EH (cell line): ENCODE measurements around the gene MZT2B.
"Not testable (repeated sequence)": the region's sequence is repeated elsewhere in the genome, so short reads cannot be mapped to it uniquely, and the experiment has no call there.

Experiments used
- DNase-seq: peaks from one replicate; pipeline ENCODE4 v3.0.0-alpha.2; 2015; ENCODE audit warnings: low read depth

The MZT2B gene

DNA sequence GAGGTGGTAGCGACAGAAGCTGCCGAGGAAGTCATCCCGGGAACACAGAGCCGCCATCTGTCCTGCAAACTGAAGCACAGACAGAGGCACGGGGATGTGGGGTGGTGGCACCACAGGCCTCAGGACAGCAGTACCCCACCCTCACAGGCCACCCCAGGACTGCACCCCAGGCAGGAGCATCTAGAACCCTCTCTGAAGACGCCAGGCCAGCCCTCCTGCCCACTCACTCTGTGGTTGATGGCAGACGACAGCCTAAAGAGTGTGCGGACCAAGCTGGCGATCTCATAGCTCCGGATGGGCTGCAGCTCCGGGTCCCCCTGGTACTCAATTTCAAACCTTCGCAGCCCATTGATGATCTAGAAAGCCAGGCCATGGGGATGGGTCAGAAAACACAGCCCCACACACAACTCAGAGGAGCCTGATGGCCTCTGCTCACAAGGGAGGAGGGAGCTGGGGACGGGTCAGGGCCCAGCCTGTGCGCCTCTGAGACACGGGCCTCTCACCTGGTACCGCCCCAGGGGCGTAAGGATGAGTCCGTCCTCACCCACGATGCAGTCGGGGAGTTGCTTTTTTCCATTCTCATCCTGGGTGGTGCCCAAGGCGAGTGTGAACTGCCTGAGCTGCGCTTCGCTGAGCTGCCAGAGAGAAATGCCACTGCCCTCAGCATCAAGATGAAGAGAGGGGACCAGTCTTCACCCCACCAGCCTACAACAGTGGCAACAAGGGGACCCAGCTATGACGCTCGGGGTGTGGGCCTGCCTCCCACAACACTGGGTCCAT lies 29.1 kb upstream of the MZT2B start:
- no peak for DNase-seq

- not testable (repeated sequence) for DNase-seq
Observed at GRCh38 chr2:130153721-130154422, 28.2 kb upstream of the MZT2B start.

DNA sequence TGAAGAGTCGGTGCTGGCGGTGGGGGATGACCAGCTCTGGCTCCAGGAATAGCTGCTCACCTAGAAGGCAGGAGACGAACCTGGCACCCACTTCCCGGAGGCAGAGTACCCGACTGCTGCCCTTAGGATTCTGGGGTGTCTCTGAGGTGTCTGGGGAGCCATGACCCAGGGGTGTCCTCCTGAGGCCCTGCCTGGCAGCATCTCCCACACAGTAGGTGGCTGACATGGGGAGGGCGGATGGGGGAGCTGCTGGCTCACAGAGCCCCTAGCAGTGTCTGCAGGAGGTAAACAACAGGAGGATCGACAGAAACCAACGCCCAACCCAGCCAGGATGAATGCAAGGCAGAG lies 27.7 kb upstream of the MZT2B start:
- not testable (repeated sequence) for DNase-seq

- no peak for DNase-seq
Observed at GRCh38 chr2:130154773-130155765, 27.0 kb upstream of the MZT2B start.

- peak; percentile 52 for DNase-seq
Observed at GRCh38 chr2:130155956-130156623, 26.0 kb upstream of the MZT2B start.

DNA sequence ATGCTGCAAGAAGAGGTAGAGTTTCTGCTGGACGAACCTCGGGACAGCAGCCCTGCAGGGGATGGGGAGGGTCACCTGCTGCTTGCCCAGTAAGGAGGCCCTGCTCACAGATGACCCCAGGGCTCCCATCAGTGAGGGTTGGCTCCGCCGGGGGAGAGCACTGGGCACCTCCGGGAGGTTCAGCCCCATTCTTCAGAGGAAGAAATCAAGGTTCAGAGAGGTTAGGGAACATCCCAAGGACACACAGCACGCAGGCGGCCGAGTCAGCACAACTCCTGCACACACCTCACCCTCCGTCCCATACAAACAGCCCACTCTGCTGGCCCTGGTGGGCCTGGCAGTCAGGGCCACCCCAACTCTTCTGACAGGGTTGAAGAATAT lies 25.4 kb upstream of the MZT2B start:
- DNase-seq, result no peak

GRCh38 chr2:130157354-130157753 lies 24.7 kb upstream of the MZT2B start:
- DNase-seq, result not testable (repeated sequence)

DNA sequence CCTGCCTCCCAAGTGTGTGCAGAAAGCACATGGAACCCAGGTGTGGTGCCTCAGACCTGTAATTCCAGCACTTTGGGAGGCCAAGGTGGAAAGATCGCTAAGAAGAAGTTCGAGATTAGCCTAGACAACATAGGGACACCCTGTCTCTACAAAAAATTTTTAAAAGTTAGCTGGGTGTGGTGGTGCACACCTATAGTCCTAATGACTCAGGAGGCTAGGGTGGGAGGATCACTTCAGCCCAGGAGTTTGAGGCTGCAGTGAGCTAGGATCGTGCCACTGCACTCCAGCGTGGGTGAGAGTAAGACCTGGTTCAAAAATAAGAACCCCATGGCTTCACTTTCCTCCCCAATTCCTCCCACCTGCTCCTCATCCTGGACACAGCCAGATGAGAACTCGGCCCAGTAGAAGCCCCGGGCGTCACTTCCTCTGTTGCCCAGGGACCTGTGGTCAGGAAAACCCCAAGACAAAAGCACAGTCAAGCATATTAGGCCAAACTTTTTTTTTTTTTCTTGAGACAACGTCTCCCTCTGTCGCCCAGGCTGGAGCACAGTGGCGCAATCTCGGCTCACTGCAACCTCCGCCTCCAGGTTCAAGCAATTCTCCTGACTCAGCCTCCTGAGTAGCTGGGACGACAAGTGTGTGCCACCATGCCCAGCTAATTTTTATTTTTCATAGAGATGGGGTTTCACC lies 24.1 kb upstream of the MZT2B start:
- not testable (repeated sequence) for DNase-seq

DNA sequence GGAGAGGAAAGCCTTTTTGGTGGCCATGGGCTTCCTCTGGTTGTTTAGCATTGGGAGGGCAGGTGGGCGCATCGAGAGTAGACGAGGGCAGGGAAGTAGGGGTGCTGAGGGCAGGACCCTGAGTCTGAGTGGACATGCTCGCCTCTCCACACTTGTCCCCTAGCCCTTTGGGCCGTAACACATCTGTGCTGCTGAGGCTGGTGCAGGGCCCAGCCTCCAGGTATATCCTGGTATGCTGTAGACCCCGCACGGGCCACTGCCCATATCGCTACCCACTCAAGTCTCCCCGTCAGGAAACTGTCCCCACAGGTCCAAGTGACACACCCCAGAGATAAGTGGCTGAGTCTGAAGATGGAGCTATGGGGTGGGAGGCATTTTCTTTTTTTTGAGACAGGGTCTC lies 23.4 kb upstream of the MZT2B start:
- no peak for DNase-seq

GRCh38 chr2:130159376-130159775 lies 22.7 kb upstream of the MZT2B start:
- DNase-seq, result not testable (repeated sequence)

- DNase-seq, result no peak
Observed at GRCh38 chr2:130160131-130160530, 21.9 kb upstream of the MZT2B start.

DNA sequence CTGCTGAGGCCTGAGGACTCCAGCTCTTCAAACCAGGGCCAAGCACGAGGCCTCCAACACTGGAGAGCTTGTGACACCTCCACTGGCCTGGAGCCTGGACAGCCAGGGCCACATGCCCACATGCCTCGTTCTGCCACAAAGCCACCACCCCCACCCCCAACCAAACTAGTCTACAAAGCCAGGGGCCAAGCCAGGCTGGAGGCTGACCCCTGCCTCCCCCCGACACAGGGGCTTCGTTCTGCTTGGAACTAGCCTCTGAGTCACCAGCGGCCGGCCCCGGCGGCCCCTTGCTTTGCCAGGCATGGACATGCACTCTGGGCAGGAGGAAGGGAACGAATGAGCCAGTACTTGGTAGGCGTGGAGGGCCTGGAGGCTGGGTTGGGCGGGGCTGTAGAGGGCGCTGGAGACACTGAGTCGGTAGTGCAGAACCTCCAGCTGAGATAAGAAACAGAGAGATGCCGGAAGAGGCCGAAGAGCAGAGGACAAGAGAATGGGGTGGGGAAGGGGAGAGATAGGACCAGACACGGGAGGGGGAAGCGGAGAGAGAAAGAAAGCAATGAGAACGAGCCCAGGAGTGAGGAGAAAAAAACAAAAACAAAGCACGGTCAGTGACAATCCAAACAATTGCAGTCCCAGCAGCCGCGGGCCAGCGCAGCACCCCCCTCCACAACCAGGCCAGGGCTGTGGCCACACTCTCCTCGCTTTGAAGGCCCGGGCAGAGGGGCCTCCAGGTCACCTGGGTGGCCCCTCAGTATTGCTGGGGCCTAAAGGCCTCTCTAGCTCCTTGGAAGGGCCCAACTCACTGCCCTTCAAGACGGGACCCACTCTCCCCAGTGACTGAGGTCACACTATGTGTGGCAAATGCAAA lies 21.0 kb upstream of the MZT2B start:
- not testable (repeated sequence) for DNase-seq

- DNase-seq, result not testable (repeated sequence)
Observed at GRCh38 chr2:130162486-130162885, 19.6 kb upstream of the MZT2B start.

- no peak for DNase-seq
Observed at GRCh38 chr2:130162968-130163367, 19.1 kb upstream of the MZT2B start.

- DNase-seq, result no peak
Observed at GRCh38 chr2:130165293-130166016, 16.6 kb upstream of the MZT2B start.

- DNase-seq, result not testable (repeated sequence)
Observed at GRCh38 chr2:130166611-130167010, 15.5 kb upstream of the MZT2B start.

- DNase-seq, result not testable (repeated sequence)
Observed at GRCh38 chr2:130169163-130169562, 12.9 kb upstream of the MZT2B start.

GRCh38 chr2:130169896-130170295 lies 12.2 kb upstream of the MZT2B start:
- DNase-seq, result no peak

DNA sequence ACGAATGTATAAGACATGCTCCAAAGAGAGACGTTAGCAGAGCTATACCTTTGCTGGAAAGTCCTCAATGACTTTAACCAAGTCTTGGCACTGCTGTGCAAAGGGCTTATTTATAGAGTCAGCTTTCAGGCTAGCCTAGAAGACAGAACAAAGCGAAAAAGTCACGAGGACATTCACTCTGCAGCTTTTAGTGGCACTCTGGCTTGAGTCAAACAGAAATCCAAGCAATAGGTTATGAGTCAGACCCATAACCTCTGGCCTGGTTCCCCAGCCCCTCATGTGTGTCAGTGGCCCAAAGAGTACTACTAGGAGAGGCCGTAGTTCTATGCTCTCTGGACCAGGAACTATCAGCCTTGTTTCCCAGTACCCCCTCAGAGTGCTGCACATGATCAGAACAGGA lies 7.2 kb upstream of the MZT2B start:
- not testable (repeated sequence) for DNase-seq
